Astrocyte of the cerebellum (primary cell): ENCODE results near the gene LOX.

Experiments used
- DNase-seq: peaks from one replicate; pipeline ENCODE4 v3.0.0-alpha.2; 2011; ENCODE audit warnings: low read depth
- H3K4me3 ChIP-seq: 2 replicates; pipeline ENCODE4 v1.5.1; 2011; ENCODE audit warnings: mild to moderate bottlenecking, low read depth, low read length, moderate library complexity
- in situ Hi-C: cut with HindIII; loops from 2 replicates; pipeline ENCODE4 v1.10.0; 2017; ENCODE audit warnings: low sequenced_read_pairs
- TF ChIP-seq, protein P1 (sequence below): IDR thresholded peaks from 2 replicates; pipeline ENCODE4 v1.5.1; 2012; ENCODE audit warnings: low read length, low read depth, moderate library complexity, mild to moderate bottlenecking; ENCODE audit errors: missing control alignments

LOX gene

DNA sequence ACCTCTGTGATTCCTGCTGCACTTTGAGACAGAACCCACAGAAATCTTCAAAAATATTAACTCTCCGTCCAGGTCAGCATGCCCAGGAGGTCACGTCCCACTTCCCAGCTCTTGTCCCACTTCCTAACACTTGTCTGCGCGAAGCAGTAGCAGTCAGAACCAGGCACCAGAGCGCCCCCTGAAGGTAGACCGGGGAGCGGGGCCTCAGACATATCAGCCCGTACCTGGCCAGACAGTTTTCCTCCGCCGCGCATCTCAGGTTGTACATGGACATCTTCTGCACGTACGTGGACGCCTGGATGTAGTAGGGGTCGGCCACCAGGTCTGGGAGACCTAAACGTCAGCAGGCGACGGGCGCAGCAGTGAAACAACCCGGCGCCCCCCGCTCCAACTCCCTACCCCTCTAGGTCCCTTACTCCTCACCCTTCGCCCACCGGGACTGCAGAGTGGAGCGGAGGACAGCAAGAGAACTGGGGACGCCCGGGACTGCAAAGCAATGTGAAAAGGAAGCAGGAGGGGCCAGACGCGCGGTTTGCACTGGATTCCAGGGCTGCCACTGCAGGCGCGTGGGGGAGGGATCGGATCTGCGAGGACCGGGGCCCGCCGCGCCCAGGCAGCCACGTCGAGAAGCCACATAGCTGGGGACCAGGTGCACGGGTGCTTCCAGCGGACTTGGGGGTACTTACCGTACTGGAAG, 1.2 kb downstream of the LOX start:
- TF ChIP-seq, protein P1, sequence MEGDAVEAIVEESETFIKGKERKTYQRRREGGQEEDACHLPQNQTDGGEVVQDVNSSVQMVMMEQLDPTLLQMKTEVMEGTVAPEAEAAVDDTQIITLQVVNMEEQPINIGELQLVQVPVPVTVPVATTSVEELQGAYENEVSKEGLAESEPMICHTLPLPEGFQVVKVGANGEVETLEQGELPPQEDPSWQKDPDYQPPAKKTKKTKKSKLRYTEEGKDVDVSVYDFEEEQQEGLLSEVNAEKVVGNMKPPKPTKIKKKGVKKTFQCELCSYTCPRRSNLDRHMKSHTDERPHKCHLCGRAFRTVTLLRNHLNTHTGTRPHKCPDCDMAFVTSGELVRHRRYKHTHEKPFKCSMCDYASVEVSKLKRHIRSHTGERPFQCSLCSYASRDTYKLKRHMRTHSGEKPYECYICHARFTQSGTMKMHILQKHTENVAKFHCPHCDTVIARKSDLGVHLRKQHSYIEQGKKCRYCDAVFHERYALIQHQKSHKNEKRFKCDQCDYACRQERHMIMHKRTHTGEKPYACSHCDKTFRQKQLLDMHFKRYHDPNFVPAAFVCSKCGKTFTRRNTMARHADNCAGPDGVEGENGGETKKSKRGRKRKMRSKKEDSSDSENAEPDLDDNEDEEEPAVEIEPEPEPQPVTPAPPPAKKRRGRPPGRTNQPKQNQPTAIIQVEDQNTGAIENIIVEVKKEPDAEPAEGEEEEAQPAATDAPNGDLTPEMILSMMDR: peak; percentile 96
- H3K4me3 ChIP-seq: peak overlapping the region; percentile 77
- DNase-seq: peak; percentile 68
- in situ Hi-C loops: no loop called here

DNA sequence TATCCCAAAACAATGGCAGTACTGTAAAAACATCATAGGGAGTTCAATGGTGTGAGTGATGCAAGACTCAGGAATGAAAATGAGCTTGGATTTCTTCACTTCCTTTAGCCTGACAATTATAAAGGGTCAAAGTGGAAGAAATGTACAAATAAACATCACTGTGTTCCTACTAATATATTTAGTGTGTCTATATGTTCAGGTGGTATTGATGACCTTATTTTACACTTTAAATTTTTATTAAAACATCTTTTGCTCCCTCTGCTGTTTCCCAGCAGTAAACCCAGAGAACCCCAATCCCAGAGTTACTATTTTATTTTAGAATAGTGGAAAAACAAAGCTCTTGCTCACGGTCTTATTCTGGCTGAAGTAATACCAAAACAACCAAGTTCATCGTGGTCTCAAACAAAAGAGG, 2.0 kb downstream of the LOX start:
- in situ Hi-C loops: no loop called here
- DNase-seq: no peak
- H3K4me3 ChIP-seq: peak overlapping the region; percentile 77
- TF ChIP-seq, protein P1: no peak

DNA sequence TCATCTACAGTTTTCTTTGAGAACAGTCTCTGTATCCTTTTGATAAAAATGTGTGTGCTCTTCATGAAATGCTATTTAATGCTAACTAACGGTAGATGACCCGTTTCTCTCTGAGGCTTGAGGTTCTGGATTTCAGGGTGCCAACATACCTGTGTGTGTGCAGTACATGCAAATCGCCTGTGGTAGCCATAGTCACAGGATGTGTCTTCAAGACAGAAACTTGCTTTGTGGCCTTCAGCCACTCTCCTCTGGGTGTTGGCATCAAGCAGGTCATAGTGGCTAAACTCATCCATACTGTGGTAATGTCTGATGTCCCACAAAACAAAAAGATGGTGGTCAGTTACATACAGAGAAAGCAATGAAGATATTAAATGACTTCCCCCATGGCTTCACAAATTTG, 4.2 kb downstream of the LOX start:
- TF ChIP-seq, protein P1: no peak
- H3K4me3 ChIP-seq: no peak overlapping the region
- DNase-seq: no peak
- in situ Hi-C loops: no loop called here

DNA sequence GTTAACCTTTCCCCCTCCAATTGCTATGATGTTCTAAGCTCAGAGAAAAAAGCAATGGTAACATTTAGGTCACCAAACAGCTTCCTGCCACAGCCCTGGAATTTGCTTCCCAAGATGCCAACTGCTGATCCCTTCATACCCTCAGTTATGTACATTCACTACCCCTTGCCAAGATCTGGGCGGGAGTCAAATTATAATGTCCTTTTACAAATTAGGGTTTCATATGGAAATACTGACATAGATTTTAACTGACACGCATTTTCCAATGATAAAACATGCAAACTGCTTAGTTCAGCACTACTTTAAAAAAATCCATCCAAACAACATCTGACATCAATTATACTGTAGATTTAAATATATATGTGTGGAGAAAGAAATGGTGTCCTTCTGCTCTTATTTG, 5.0 kb downstream of the LOX start:
- in situ Hi-C loops: no loop called here
- DNase-seq: no peak
- TF ChIP-seq, protein P1: no peak
- peak overlapping the region; percentile 12 for H3K4me3 ChIP-seq

DNA sequence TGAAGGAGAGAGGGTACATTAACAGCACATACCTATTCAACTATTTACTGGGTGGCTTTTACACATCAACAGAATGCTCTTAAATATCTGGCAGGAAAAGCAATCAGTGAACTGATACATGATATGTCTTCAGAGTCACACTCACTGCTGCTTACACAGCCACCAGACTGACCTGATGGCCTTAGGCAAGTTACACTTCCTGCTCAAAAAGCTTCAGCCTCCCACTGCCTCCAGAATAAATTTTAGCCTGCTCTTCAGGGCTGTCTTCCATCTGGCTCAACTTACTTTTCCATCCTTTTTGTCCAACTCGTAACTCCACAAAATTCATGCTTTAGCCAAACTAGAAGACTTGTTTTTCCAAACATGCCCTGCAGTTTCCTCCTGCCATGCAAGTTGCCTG, 10.7 kb downstream of the LOX start:
- in situ Hi-C loops: no loop called here
- DNase-seq: no peak
- H3K4me3 ChIP-seq: no peak overlapping the region
- TF ChIP-seq, protein P1: no peak

DNA sequence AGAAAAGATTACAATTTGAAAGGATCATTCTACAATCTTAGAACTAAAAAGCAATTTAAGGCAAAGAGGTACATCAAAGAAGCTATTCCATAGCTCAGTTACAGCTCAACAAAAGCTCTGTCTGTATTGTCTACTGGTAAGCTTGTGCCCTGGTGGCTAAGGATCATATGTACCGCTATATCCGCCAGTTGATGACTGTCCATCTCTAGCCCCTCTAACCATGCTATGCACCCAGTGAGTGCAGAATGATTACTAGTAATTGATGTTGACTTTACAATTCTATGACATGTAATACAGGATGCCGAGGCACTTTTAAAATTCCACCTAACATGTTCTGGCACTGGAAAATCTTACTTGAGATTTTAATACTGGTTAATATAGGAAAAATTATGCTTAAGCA, 13.1 kb downstream of the LOX start:
- TF ChIP-seq, protein P1: no peak
- no peak overlapping the region for H3K4me3 ChIP-seq
- in situ Hi-C loops: no loop called here
- DNase-seq: no peak

DNA sequence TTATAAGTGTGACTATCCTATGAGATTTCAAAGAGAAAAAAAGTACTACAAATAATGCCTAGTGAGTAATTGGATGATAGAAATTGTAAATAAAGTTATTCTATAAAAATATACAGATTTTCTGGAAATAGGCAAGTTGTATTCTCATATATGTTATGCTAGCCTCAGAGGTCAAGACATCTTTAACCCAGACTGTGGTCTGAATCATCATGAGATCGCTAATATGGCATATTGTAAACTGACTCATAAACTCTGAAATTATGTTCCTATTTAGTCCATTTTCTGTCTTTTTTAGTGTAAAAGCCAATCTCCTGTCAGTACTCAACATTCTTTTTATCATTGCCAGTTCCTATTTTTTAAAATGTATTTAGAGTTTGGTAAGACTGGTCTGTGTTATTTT, 14.2 kb downstream of the LOX start:
- TF ChIP-seq, protein P1: no peak
- no peak for DNase-seq
- no peak overlapping the region for H3K4me3 ChIP-seq
- in situ Hi-C loops: no loop called here
